CD14-positive monocyte (primary cell): ENCODE data around the gene DAO. TPM values are rescaled to one million over a fixed set of nuclear protein-coding genes. Genes with fewer than 3 reads are reported as not detected.

Experiments
- DNase-seq, 3 donors: peaks; one replicate each; pipeline ENCODE4 v3.0.0-alpha.2; 2011 to 2022
- H2AFZ ChIP-seq: 2 replicates; pipeline ENCODE4 v1.6.0; 2012; ENCODE audit warnings: mild to moderate bottlenecking, low read depth, low read length, inconsistent platforms; ENCODE audit not compliant: insufficient read depth, poor library complexity, severe bottlenecking
- H3K27ac ChIP-seq, 2 donors: 1 replicate in 1 of 2; 2 replicates in 1 of 2; pipeline ENCODE4 v1.5.1; 2012 to 2013; ENCODE audit warnings: low read length in 2 of 2, control low read depth in 1 of 2, inconsistent platforms in 1 of 2, low read depth in 1 of 2, mild to moderate bottlenecking in 1 of 2
- H3K27me3 ChIP-seq, 2 donors: one replicate each; pipeline versions ENCODE4 v1.6.0 to v1.6.1; 2011 to 2013; ENCODE audit warnings: low read length in 2 of 2; ENCODE audit not compliant: control insufficient read depth in 2 of 2, insufficient read depth in 2 of 2
- H3K36me3 ChIP-seq, 2 donors: replicated peaks in 1 of 2; 1 replicate in 1 of 2; 2 replicates in 1 of 2; pipeline versions ENCODE4 v1.5.1 to v1.6.1; 2012 to 2013; ENCODE audit warnings: low read length in 2 of 2, control low read depth in 1 of 2, inconsistent platforms in 1 of 2, mild to moderate bottlenecking in 1 of 2; ENCODE audit not compliant: insufficient read depth in 2 of 2, control insufficient read depth in 1 of 2
- H3K4me1 ChIP-seq, 2 donors: 1 replicate in 1 of 2; 2 replicates in 1 of 2; pipeline versions ENCODE4 v1.5.1 to v1.6.1; 2012 to 2013; ENCODE audit warnings: low read length in 2 of 2, control low read depth in 1 of 2, inconsistent platforms in 1 of 2, mild to moderate bottlenecking in 1 of 2, moderate library complexity in 1 of 2; ENCODE audit not compliant: insufficient read depth in 2 of 2, control insufficient read depth in 1 of 2
- H3K4me2 ChIP-seq: replicated peaks from 2 replicates; pipeline ENCODE3; 2012; ENCODE audit warnings: low read length, moderate library complexity, mild to moderate bottlenecking; ENCODE audit not compliant: poor library complexity, severe bottlenecking; ENCODE audit errors: extremely low read depth
- H3K4me3 ChIP-seq, 3 experiments: fragments of 200-600 bp in 1 of 3; sonication (generic) in 1 of 3; replicated peaks in 1 of 3; 1 replicate in 2 of 3; 2 replicates in 1 of 3; pipeline ENCODE4 v1.5.1; 2011 to 2013; ENCODE audit warnings: low read length in 3 of 3, mild to moderate bottlenecking in 3 of 3, control low read depth in 2 of 3, low read depth in 2 of 3, inconsistent platforms in 1 of 3, moderate library complexity in 1 of 3
- H3K79me2 ChIP-seq: 2 replicates; pipeline ENCODE4 v1.6.0; 2012; ENCODE audit warnings: mild to moderate bottlenecking, control low read depth, inconsistent platforms, low read length, moderate library complexity; ENCODE audit not compliant: insufficient read depth
- H3K9ac ChIP-seq: 2 replicates; pipeline ENCODE4 v1.6.0; 2017; ENCODE audit warnings: low read length, mild to moderate bottlenecking; ENCODE audit not compliant: insufficient read depth, poor library complexity, severe bottlenecking
- H3K9me3 ChIP-seq, 2 donors: replicated peaks in 1 of 2; 1 replicate in 1 of 2; 2 replicates in 1 of 2; pipeline versions ENCODE4 v1.5.1 to v1.6.1; 2012 to 2013; ENCODE audit warnings: low read length in 2 of 2, control low read depth in 1 of 2; ENCODE audit not compliant: control insufficient read depth in 1 of 2, insufficient read depth in 1 of 2
- H4K20me1 ChIP-seq: 2 replicates; pipeline ENCODE4 v1.6.0; 2012; ENCODE audit warnings: mild to moderate bottlenecking, low read length, control low read depth, moderate library complexity; ENCODE audit not compliant: insufficient read depth
- H3K27ac Mint-ChIP-seq, 7 donors: one replicate each; pipeline ENCODE4 v1.8.0; 2020; ENCODE audit warnings: mild to moderate bottlenecking in 7 of 7, mixed read lengths in 7 of 7, moderate library complexity in 6 of 7, inconsistent platforms in 2 of 7
- H3K27me3 Mint-ChIP-seq, 3 donors: one replicate each; pipeline ENCODE4 v1.8.0; 2021 to 2022; ENCODE audit warnings: low read depth in 3 of 3, mild to moderate bottlenecking in 3 of 3, mixed read lengths in 3 of 3, moderate library complexity in 3 of 3, inconsistent platforms in 1 of 3
- H3K36me3 Mint-ChIP-seq, 2 donors: one replicate each; pipeline ENCODE4 v1.8.0; 2020; ENCODE audit warnings: mixed read lengths in 2 of 2, inconsistent platforms in 1 of 2, mild to moderate bottlenecking in 1 of 2
- H3K4me1 Mint-ChIP-seq: one replicate; pipeline ENCODE4 v1.8.0; 2020; ENCODE audit warnings: mild to moderate bottlenecking, mixed read lengths
- H3K4me3 Mint-ChIP-seq, 2 donors: one replicate each; pipeline ENCODE4 v1.8.0; 2020; ENCODE audit warnings: mild to moderate bottlenecking in 2 of 2, mixed read lengths in 2 of 2, moderate library complexity in 1 of 2
- H3K9me3 Mint-ChIP-seq, 7 donors: one replicate each; pipeline ENCODE4 v1.8.0; 2020 to 2022; ENCODE audit warnings: mixed read lengths in 7 of 7, mild to moderate bottlenecking in 6 of 7, moderate library complexity in 6 of 7, inconsistent platforms in 2 of 7
- CTCF ChIP-seq: fragments of 200-600 bp; IDR thresholded peaks from one replicate; pipeline ENCODE4 v1.8.0; 2022; ENCODE audit warnings: antibody characterized with exemption, mild to moderate bottlenecking
- WGBS: methylation state at CpG from one replicate; pipeline ENCODE4 v1.1.5; 2013; ENCODE audit warnings: missing lambda C conversion rate; ENCODE audit not compliant: insufficient coverage; 5-methylcytosine and 5-hydroxymethylcytosine counted together
- intact Hi-C, 2 donors: fragments of 100-400 bp; cut with micrococcal nuclease; formaldehyde crosslinking; loops; one replicate each; pipeline versions ENCODE4 v1.15.0 to v1.15.1; 2023
- polyA plus RNA-seq, 3 donors: library from polyadenylated mRNA; depleted of rRNA in 1 of 3; unstranded in 2 of 3; stranded (reverse) in 1 of 3; fragments of 300-500 nt in 2 of 3; fragments of >200 nt in 1 of 3; fragmentation: Illumina TruSeq in 2 of 3; gene quantifications; 1 replicate in 2 of 3; 2 replicates in 1 of 3; pipeline ENCODE4 v1.2.3, GENCODE V29; 2012 to 2021

The DAO gene
- polyA plus RNA-seq, 3 donors: not detected

GRCh38 chr12:108896336-108896735, 16.4 kb downstream of the DAO start:
- no peak overlapping the region for H3K4me3 Mint-ChIP-seq
- no peak overlapping the region for H3K27ac ChIP-seq

GRCh38 chr12:108896817-108897216, 16.9 kb downstream of the DAO start:
- Mint-ChIP-seq H3K9me3 (peaks cover 0 to 6% (median 0%) of the 10 kb centered on the region in 7 donors), H3K4me3 (no peak overlapping the region), H3K27ac (no peak overlapping the region)

More at GRCh38 chr12:108896336-108896735, 16.4 kb downstream of the DAO start:
- Histone ChIP-seq H3K4me3 (no peak overlapping the region), H3K36me3 (no peaks in the 10 kb centered on the region), H3K9me3 (no peaks in the 10 kb centered on the region), H3K27me3 (peaks cover 0 to 4% of the 10 kb centered on the region in 2 donors), H3K4me2 (no peak overlapping the region), H4K20me1 (no peaks in the 10 kb centered on the region), H2AFZ (no peak overlapping the region), H3K4me1 (peaks cover 5 to 11% of the 10 kb centered on the region in 2 donors), H3K9ac (no peak overlapping the region), H3K79me2 (no peaks in the 10 kb centered on the region)
- H3K4me1 Mint-ChIP-seq: peaks cover 10% of the 10 kb centered on the region
- peaks cover 4 to 8% (median 7%) of the 10 kb centered on the region in 3 donors for H3K27me3 Mint-ChIP-seq
- no peak overlapping the region for H3K27ac Mint-ChIP-seq
- H3K9me3 Mint-ChIP-seq: peaks cover 0 to 6% (median 0%) of the 10 kb centered on the region in 7 donors
- no CpG with 5 or more reads among the region's 8 CpGs for WGBS
- no peak for DNase-seq
- no peak for TF ChIP-seq CTCF
- intact Hi-C loops: no loop called here
- no peaks in the 10 kb centered on the region for H3K36me3 Mint-ChIP-seq

More at GRCh38 chr12:108896817-108897216, 16.9 kb downstream of the DAO start:
- Mint-ChIP-seq H3K36me3 (no peaks in the 10 kb centered on the region), H3K27me3 (peaks cover 4 to 8% (median 7%) of the 10 kb centered on the region in 3 donors), H3K4me1 (peaks cover 10% of the 10 kb centered on the region)
- 78% methylated on average over 2 of the region's 4 CpGs for WGBS
- intact Hi-C loops: no loop called here
- peaks cover 3 to 7% of the 10 kb centered on the region in 2 donors for H3K4me1 ChIP-seq
- no peaks in the 10 kb centered on the region for H3K9me3 ChIP-seq
- no peak overlapping the region for H3K9ac ChIP-seq
- H3K27me3 ChIP-seq: peaks cover 0 to 4% of the 10 kb centered on the region in 2 donors
- no peak overlapping the region for H3K4me2 ChIP-seq
- H3K36me3 ChIP-seq: no peaks in the 10 kb centered on the region
- no peak for TF ChIP-seq CTCF
- DNase-seq: no peak
- no peak overlapping the region for H3K4me3 ChIP-seq
- no peak overlapping the region for H3K27ac ChIP-seq
- no peak overlapping the region for H2AFZ ChIP-seq
- H4K20me1 ChIP-seq: no peaks in the 10 kb centered on the region
- no peaks in the 10 kb centered on the region for H3K79me2 ChIP-seq
